ENCODE data around the gene AK9.
A peak's percentile ranks its signal among the peaks of the same experiment; 100 is the strongest.

The AK9 gene

DNA sequence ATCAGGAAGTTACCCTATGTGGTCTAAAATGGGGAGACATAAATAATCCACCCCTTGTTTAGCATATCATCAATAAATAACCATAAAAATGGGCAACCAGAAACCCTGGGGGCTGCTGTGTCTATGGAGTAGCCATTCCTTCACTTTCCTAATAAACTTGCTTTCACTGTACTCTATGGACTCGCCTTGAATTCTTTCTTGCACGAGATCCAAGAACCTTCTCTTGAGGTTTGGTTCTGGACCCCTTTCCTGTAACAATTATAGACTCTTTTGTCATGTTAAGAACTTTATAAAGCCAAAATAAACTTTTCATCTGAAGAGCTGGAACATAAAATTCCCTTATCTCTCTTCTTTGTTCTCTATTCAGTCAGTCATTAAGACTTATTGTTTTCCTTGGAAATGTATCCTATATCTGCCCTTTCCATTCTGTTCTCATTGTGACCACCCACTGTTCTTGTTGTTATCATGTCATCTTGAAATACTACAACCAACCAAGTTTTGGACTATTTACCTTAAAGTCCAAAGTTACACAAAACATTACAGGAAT, 178.7 kb downstream of the AK9 start:
- DNase-seq (ENCODE audit: low read depth) = peak; percentile 41
- in situ Hi-C loops (cut with HindIII; ENCODE audit: low sequenced_read_pairs) = no loop called here
- TF ChIP-seq CTCF (IDR thresholded peaks at IDR 0.05; ENCODE audit: low read depth, low read length, missing control alignments) = no peak
- no peak overlapping the region for H3K4me3 ChIP-seq (ENCODE audit: low read depth, low read length)

- no peak for TF ChIP-seq CTCF (IDR thresholded peaks at IDR 0.05; ENCODE audit: low read depth, low read length, missing control alignments)
- in situ Hi-C loops (cut with HindIII; ENCODE audit: low sequenced_read_pairs) = no loop called here
- no peak for DNase-seq (ENCODE audit: low read depth)
- H3K4me3 ChIP-seq (ENCODE audit: low read depth, low read length) = no peak overlapping the region
Measured at GRCh38 chr6:109511832-109512231, 179.2 kb downstream of the AK9 start.

GRCh38 chr6:109510358-109510757, 180.6 kb downstream of the AK9 start:
- DNase-seq (ENCODE audit: low read depth) = no peak
- no peak for TF ChIP-seq CTCF (IDR thresholded peaks at IDR 0.05; ENCODE audit: low read depth, low read length, missing control alignments)
- H3K4me3 ChIP-seq (ENCODE audit: low read depth, low read length) = no peak overlapping the region
- in situ Hi-C loops (cut with HindIII; ENCODE audit: low sequenced_read_pairs) = no loop called here

GRCh38 chr6:109508166-109508860, 182.7 kb downstream of the AK9 start:
- in situ Hi-C loops (cut with HindIII; ENCODE audit: low sequenced_read_pairs) = no loop called here
- H3K4me3 ChIP-seq (ENCODE audit: low read depth, low read length) = no peak overlapping the region
- TF ChIP-seq CTCF (IDR thresholded peaks at IDR 0.05; ENCODE audit: low read depth, low read length, missing control alignments) = no peak
- DNase-seq (ENCODE audit: low read depth) = no peak

- DNase-seq (ENCODE audit: low read depth) = no peak
- in situ Hi-C loops (cut with HindIII; ENCODE audit: low sequenced_read_pairs) = no loop called here
- H3K4me3 ChIP-seq (ENCODE audit: low read depth, low read length) = no peak overlapping the region
- TF ChIP-seq CTCF (IDR thresholded peaks at IDR 0.05; ENCODE audit: low read depth, low read length, missing control alignments) = no peak
Measured at GRCh38 chr6:109507490-109508072, 183.4 kb downstream of the AK9 start.

GRCh38 chr6:109506841-109507240, 184.2 kb downstream of the AK9 start:
- no peak overlapping the region for H3K4me3 ChIP-seq (ENCODE audit: low read depth, low read length)
- in situ Hi-C loops (cut with HindIII; ENCODE audit: low sequenced_read_pairs) = no loop called here
- TF ChIP-seq CTCF (IDR thresholded peaks at IDR 0.05; ENCODE audit: low read depth, low read length, missing control alignments) = no peak
- no peak for DNase-seq (ENCODE audit: low read depth)

All from astrocyte of the cerebellum (primary cell).